MM.1S (cell line): ENCODE measurements around the gene CRKL.
"Not testable (repeated sequence)": the region's sequence is repeated elsewhere in the genome, so short reads cannot be mapped to it uniquely, and the experiment has no call there.

Experiments
- DNase-seq: peaks from one replicate; pipeline ENCODE4 v3.0.0-alpha.2; 2015
- H2AFZ ChIP-seq: fragments of 300-600 bp; sonication (generic); 2 replicates; pipeline ENCODE4 v1.6.0; 2016; ENCODE audit warnings: antibody characterized with exemption, low read length
- H3F3A ChIP-seq: fragments of 300-600 bp; sonication (generic); 2 replicates; pipeline ENCODE4 v1.6.1; 2016; ENCODE audit warnings: mild to moderate bottlenecking, antibody characterized with exemption, low read length, moderate library complexity, mixed read lengths; ENCODE audit not compliant: insufficient read depth
- H3K27ac ChIP-seq: fragments of 300-600 bp; sonication (generic); 2 replicates; pipeline ENCODE4 v1.5.1; 2016; ENCODE audit warnings: mild to moderate bottlenecking, low read length
- H3K27me3 ChIP-seq: fragments of 300-600 bp; sonication (generic); replicated peaks from 2 replicates; pipeline ENCODE4 v1.6.0; 2016; ENCODE audit warnings: low read length; ENCODE audit not compliant: insufficient read depth
- H3K36me3 ChIP-seq: fragments of 300-600 bp; sonication (generic); replicated peaks from 2 replicates; pipeline ENCODE4 v1.6.1; 2016; ENCODE audit warnings: mild to moderate bottlenecking, low read length, mixed read lengths; ENCODE audit not compliant: insufficient read depth
- H3K4me1 ChIP-seq: fragments of 300-600 bp; sonication (generic); 2 replicates; pipeline ENCODE4 v1.6.1; 2016; ENCODE audit warnings: low read length, mixed read lengths
- H3K4me2 ChIP-seq: fragments of 300-600 bp; sonication (generic); 2 replicates; pipeline ENCODE4 v1.6.0; 2016; ENCODE audit warnings: low read depth, low read length
- H3K4me3 ChIP-seq: fragments of 300-600 bp; sonication (generic); 2 replicates; pipeline ENCODE4 v1.5.1; 2016; ENCODE audit warnings: low read length, mixed read lengths
- H3K79me2 ChIP-seq: fragments of 300-600 bp; sonication (generic); 2 replicates; pipeline ENCODE4 v1.6.1; 2016; ENCODE audit warnings: mixed run types, low read length, mixed read lengths
- H3K9ac ChIP-seq: fragments of 300-600 bp; sonication (generic); 2 replicates; pipeline ENCODE4 v1.6.1; 2016; ENCODE audit warnings: low read length, mixed read lengths
- H3K9me2 ChIP-seq: fragments of 300-600 bp; sonication (generic); replicated peaks from 2 replicates; pipeline ENCODE4 v1.6.1; 2016; ENCODE audit warnings: mild to moderate bottlenecking, low read length, mixed read lengths; ENCODE audit not compliant: insufficient read depth
- H3K9me3 ChIP-seq: fragments of 300-600 bp; sonication (generic); replicated peaks from 2 replicates; pipeline ENCODE4 v1.6.1; 2016; ENCODE audit warnings: mild to moderate bottlenecking, low read length, mixed read lengths; ENCODE audit not compliant: insufficient read depth
- H4K20me1 ChIP-seq: fragments of 300-600 bp; sonication (generic); 2 replicates; pipeline ENCODE4 v1.6.1; 2016; ENCODE audit warnings: mild to moderate bottlenecking, low read length, moderate library complexity, mixed read lengths; ENCODE audit not compliant: insufficient read depth
- CTCF ChIP-seq: fragments of 300-600 bp; sonication (generic); IDR thresholded peaks from 2 replicates; pipeline ENCODE4 v1.5.1; 2016; ENCODE audit warnings: antibody characterized with exemption, low read length, mixed read lengths
- EZH2 ChIP-seq: fragments of 300-600 bp; sonication (generic); optimal IDR thresholded peaks from 2 replicates; pipeline ENCODE3; 2017; ENCODE audit warnings: low read depth, mild to moderate bottlenecking, antibody characterized with exemption, low read length, mixed read lengths
- EZH2phosphoT487 ChIP-seq: fragments of 300-600 bp; sonication (generic); IDR thresholded peaks from 2 replicates; pipeline ENCODE4 v1.6.1; 2018; ENCODE audit warnings: antibody characterized with exemption, low read length

CRKL gene

DNA sequence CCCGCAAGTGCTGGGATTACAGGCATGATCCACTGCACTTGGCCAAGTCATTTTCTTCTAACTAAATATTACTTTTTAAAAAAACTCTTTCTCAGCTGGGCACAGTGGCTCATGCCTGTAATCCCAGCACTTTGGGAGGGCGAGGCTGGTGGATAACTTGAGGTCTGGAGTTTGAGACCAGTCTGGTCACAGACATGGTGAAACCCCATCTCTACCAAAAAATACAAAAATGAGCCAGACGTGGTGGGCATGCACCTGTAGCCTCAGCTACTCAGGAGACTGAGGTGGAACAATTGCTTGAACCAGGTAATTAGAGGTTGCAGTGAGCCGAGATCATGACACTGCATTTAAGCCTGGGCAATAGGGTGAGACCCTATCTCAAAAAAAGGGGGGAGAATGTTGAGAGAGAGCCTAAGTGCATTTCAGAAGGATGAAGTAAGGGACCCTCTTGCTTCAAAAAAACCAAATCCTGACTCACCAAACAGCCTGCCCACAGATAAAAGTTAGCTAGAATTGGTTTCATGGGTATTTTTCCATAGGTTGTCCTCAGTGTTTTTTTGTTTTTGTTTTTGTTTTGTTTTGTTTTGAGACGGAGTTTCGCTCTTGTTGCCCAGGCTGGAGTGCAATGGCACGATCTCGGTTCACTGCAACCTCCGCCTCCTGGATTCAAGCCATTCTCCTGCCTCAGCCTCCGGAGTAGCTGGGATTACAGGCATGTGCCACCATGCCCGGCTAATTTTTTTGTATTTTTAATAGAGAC, 18.8 kb downstream of the CRKL start:
- H3K9me3 ChIP-seq, H3K27me3 ChIP-seq, H2AFZ ChIP-seq, H3K4me2 ChIP-seq, H3F3A ChIP-seq, H3K9me2 ChIP-seq, H3K4me1 ChIP-seq, H3K9ac ChIP-seq, H3K27ac ChIP-seq, H3K4me3 ChIP-seq, H3K36me3 ChIP-seq, DNase-seq: not testable (repeated sequence)
- H3K79me2 ChIP-seq = peaks cover 99% of the 10 kb centered on the region
- H4K20me1 ChIP-seq = peaks cover 75% of the 10 kb centered on the region

- no peaks in the 10 kb centered on the region for H3K4me1 ChIP-seq
- no peaks in the 10 kb centered on the region for H3F3A ChIP-seq
- no peak overlapping the region for H3K9ac ChIP-seq
- no peak overlapping the region for H3K4me2 ChIP-seq
- H2AFZ ChIP-seq = no peak overlapping the region
- H3K9me3 ChIP-seq = no peaks in the 10 kb centered on the region
- DNase-seq = no peak
- H4K20me1 ChIP-seq = peaks cover 76% of the 10 kb centered on the region
- peaks cover 98% of the 10 kb centered on the region for H3K79me2 ChIP-seq
- H3K9me2 ChIP-seq = no peaks in the 10 kb centered on the region
- H3K4me3 ChIP-seq = no peak overlapping the region
- H3K27me3 ChIP-seq = no peaks in the 10 kb centered on the region
- no peak overlapping the region for H3K27ac ChIP-seq
- no peak for TF ChIP-seq EZH2
- TF ChIP-seq CTCF = no peak
- no peak for TF ChIP-seq EZH2phosphoT487
- 0 out of 2 replicates have a peak, but pooled peaks cover 8% of the 10 kb centered on the region for H3K36me3 ChIP-seq
These were observed 20.0 kb downstream of the CRKL start for GRCh38 chr22:20937031-20937793.

- 0 out of 2 replicates have a peak, but pooled peaks cover 8% of the 10 kb centered on the region for H3K36me3 ChIP-seq
- peaks cover 77% of the 10 kb centered on the region for H4K20me1 ChIP-seq
These were observed 20.8 kb downstream of the CRKL start for GRCh38 chr22:20937794-20938671.

DNA sequence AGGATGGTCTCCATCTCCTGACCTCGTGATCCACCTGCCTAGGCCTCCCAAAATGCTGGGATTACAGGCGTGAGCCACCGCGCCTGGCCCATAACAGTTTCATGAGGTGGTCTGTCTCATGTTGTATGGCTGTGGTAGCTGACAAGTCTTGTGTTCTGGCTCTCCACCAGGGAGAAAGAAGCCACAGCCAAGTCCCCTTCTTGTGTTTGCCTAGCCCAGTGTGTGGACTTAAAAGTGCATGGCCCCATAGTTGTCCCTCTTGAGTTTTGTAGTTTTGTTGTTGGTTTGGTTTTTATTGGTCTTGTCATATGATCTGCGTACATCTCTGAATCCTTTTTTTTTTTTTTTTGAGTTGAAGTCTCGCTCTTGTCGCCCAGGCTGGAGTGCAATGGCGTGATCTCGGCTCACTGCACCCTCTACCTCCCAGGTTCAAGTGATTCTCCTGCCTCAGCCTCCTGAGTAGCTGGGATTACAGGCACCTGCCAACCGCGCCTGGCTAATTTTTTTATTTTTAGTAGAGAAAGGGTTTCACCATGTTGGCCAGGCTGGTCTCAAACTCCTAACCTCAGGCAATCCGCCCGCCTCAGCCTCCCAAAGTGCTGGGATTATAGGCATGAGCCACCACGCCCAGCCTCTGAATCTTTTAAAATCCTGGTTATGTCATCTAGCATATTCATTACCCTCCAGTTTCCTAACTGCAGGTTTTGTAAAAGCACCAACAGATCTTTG, 22.4 kb downstream of the CRKL start:
- not testable (repeated sequence) for H3K9ac ChIP-seq, H2AFZ ChIP-seq, H3K4me1 ChIP-seq, H3K36me3 ChIP-seq, H3K9me2 ChIP-seq, H3K27ac ChIP-seq, H3F3A ChIP-seq, H3K9me3 ChIP-seq, H3K27me3 ChIP-seq, DNase-seq, H3K4me3 ChIP-seq, H3K4me2 ChIP-seq
- peaks cover 78% of the 10 kb centered on the region for H4K20me1 ChIP-seq
- peaks cover 98% of the 10 kb centered on the region for H3K79me2 ChIP-seq

More at GRCh38 chr22:20937794-20938671, 20.8 kb downstream of the CRKL start:
- Histone ChIP-seq H3K4me3 (no peak overlapping the region), H3K9ac (no peak overlapping the region), H3K9me3 (no peaks in the 10 kb centered on the region), H3F3A (no peaks in the 10 kb centered on the region), H3K4me2 (no peak overlapping the region), H3K27me3 (no peaks in the 10 kb centered on the region), H2AFZ (no peak overlapping the region), H3K4me1 (no peaks in the 10 kb centered on the region), H3K79me2 (peaks cover 98% of the 10 kb centered on the region), H3K27ac (no peak overlapping the region), H3K9me2 (no peaks in the 10 kb centered on the region)
- TF ChIP-seq CTCF = no peak
- no peak for TF ChIP-seq EZH2
- DNase-seq = no peak
